ENCODE results near the gene CD2. TPM values are rescaled to one million over a fixed set of nuclear protein-coding genes. Genes with fewer than 3 reads are reported as not detected.

CD2 gene, protein sequence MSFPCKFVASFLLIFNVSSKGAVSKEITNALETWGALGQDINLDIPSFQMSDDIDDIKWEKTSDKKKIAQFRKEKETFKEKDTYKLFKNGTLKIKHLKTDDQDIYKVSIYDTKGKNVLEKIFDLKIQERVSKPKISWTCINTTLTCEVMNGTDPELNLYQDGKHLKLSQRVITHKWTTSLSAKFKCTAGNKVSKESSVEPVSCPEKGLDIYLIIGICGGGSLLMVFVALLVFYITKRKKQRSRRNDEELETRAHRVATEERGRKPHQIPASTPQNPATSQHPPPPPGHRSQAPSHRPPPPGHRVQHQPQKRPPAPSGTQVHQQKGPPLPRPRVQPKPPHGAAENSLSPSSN
- total RNA-seq (10 to 100 TPM in 1 of 5 donors, 1 to 10 TPM in 3, not detected in 1; 2.9 to 14.3 (median 4.8) TPM), polyA plus RNA-seq (1 to 10 TPM; 1.7 to 9.8 (median 3.3) TPM)
- long read RNA-seq, donor 1 = 0 reads
- long read RNA-seq, donor 2 = 0 reads
- long read RNA-seq, donor 3, partial matches to known transcripts = 0 of 1 reads
- long read RNA-seq, donor 3, other reads (novel, unspliced or antisense) = 0 of 1 reads
- long read RNA-seq, donor 4 = 0 reads
- long read RNA-seq, donor 5 = 0 reads
- long read RNA-seq, donor 6 = 0 reads
- long read RNA-seq, donor 7, partial matches to known transcripts = 0 of 2 reads
- long read RNA-seq, donor 7, other reads (novel, unspliced or antisense) = 0 of 2 reads
- long read RNA-seq, donor 8 = 0 reads
- long read RNA-seq, donor 9 = 0 reads
- long read RNA-seq, donor 10 = 0 reads

DNA sequence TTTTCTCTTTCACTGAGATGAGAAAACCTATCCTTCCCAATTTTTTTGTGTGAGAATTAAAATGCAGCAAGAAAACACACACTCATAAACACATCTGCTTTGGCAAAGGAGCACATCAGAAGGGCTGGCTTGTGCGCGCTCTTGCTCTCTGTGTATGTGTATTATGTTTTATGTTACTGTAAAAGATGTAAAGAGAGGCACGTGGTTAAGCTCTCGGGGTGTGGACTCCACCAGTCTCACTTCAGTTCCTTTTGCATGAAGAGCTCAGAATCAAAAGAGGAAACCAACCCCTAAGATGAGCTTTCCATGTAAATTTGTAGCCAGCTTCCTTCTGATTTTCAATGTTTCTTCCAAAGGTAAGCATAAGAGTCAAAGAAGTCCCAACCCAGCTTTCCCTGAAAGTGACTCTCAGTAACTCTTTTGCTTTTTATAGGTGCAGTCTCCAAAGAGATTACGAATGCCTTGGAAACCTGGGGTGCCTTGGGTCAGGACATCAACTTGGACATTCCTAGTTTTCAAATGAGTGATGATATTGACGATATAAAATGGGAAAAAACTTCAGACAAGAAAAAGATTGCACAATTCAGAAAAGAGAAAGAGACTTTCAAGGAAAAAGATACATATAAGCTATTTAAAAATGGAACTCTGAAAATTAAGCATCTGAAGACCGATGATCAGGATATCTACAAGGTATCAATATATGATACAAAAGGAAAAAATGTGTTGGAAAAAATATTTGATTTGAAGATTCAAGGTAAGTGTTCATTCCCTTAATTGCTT is at the start of gene CD2:
CD2 (plus strand) TSS at position 233 of the 780 bp plus-strand sequence; CDS start at position 296, 63 bp downstream.
- intact Hi-C loops (cut with DNase I; ENCODE audit: low total_unique reads) = no loop called here
- TF ChIP-seq POLR2AphosphoS5 (IDR thresholded peaks at IDR 0.05) = peak in 2 of 3 donors; percentile 30 to 39
- no peak for TF ChIP-seq EP300 (IDR thresholded peaks at IDR 0.05)
- DNase-seq = peak; percentile 31 to 39
- Histone ChIP-seq H3K27ac (peak within 1 kb of the TSS; percentile 10 to 46 (median 25)), H3K9me3 (peaks cover 0 to 6% (median under 1%) of the 10 kb centered on the region in 4 donors), H3K27me3 (no peaks in the 10 kb centered on the region), H3K36me3 (no peaks in the 10 kb centered on the region), H3K4me1 (no peaks in the 10 kb centered on the region), H3K4me3 (peak within 1 kb of the TSS; percentile 3 to 30 (median 11))
- WGBS, 5 donors = 74 to 82% (median 78%) methylated on average over 7 of the region's 7 CpGs

DNA sequence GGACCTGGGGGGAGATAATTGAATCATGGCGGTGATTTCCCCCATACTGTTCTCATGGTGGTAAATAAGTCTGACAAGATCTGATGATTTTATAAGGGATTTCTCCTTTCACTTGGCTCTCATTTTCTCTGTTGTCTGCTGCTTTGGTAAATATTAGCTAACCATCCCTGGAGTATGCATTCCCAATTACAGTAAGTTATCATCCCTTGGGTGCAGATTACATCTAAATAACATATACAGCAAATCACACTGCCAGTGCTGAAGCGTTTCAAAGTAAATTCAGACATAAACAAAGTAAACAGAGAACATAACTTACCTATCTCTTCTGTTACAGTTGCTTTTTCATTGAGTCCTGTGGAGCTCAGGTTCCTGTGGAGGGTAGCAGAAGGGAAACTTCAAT is 48.1 kb upstream of the CD2 start:
- intact Hi-C loops (cut with DNase I; ENCODE audit: low total_unique reads) = no loop called here
- no peaks in the 10 kb centered on the region for H3K9me3 ChIP-seq
- TF ChIP-seq, protein P1, sequence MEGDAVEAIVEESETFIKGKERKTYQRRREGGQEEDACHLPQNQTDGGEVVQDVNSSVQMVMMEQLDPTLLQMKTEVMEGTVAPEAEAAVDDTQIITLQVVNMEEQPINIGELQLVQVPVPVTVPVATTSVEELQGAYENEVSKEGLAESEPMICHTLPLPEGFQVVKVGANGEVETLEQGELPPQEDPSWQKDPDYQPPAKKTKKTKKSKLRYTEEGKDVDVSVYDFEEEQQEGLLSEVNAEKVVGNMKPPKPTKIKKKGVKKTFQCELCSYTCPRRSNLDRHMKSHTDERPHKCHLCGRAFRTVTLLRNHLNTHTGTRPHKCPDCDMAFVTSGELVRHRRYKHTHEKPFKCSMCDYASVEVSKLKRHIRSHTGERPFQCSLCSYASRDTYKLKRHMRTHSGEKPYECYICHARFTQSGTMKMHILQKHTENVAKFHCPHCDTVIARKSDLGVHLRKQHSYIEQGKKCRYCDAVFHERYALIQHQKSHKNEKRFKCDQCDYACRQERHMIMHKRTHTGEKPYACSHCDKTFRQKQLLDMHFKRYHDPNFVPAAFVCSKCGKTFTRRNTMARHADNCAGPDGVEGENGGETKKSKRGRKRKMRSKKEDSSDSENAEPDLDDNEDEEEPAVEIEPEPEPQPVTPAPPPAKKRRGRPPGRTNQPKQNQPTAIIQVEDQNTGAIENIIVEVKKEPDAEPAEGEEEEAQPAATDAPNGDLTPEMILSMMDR (IDR thresholded peaks at IDR 0.05) = no peak
- TF ChIP-seq POLR2A (IDR thresholded peaks at IDR 0.05) (no peak), EP300 (IDR thresholded peaks at IDR 0.05) (no peak), POLR2AphosphoS5 (IDR thresholded peaks at IDR 0.05) (no peak)
- no peaks in the 10 kb centered on the region for H3K27me3 ChIP-seq
- no peak overlapping the region for H3K4me3 ChIP-seq
- DNase-seq = no peak
- no peak overlapping the region for H3K27ac ChIP-seq
- H3K4me1 ChIP-seq = peaks cover 3 to 11% (median 8%) of the 10 kb centered on the region in 4 donors
- WGBS, 5 donors = 57 to 72% (median 60%) methylated on average over 2 of the region's 2 CpGs
- H3K36me3 ChIP-seq = no peaks in the 10 kb centered on the region

DNA sequence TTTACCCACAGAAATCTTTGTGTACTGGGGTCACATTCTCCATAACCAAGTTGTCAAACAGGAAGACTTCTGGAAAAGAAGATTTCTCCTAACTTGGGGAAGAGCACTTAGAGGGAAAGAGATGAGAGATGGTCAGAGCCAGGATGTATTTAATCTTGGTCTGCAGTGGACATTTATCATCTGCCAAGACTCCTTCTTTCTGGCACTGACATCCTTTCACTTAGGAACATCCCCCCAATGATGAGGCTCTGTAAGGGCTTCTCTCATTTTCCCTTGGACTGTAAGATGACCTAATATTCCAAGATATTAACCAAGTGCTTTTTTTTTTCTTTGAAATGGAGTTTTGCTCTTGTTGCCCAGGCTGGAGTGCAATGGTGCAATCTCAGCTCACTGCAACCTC is 47.4 kb upstream of the CD2 start:
- H3K9me3 ChIP-seq = no peaks in the 10 kb centered on the region
- peaks cover 3 to 13% (median 11%) of the 10 kb centered on the region in 4 donors for H3K4me1 ChIP-seq
- TF ChIP-seq EP300 (IDR thresholded peaks at IDR 0.05) (no peak), POLR2AphosphoS5 (IDR thresholded peaks at IDR 0.05) (no peak), POLR2A (IDR thresholded peaks at IDR 0.05) (no peak)
- TF ChIP-seq, protein P1 (IDR thresholded peaks at IDR 0.05) = no peak
- intact Hi-C loops (cut with DNase I; ENCODE audit: low total_unique reads) = no loop called here
- no peak for DNase-seq
- H3K27ac ChIP-seq = no peak overlapping the region
- H3K36me3 ChIP-seq = no peaks in the 10 kb centered on the region
- no peak overlapping the region for H3K4me3 ChIP-seq
- H3K27me3 ChIP-seq = no peaks in the 10 kb centered on the region

DNA sequence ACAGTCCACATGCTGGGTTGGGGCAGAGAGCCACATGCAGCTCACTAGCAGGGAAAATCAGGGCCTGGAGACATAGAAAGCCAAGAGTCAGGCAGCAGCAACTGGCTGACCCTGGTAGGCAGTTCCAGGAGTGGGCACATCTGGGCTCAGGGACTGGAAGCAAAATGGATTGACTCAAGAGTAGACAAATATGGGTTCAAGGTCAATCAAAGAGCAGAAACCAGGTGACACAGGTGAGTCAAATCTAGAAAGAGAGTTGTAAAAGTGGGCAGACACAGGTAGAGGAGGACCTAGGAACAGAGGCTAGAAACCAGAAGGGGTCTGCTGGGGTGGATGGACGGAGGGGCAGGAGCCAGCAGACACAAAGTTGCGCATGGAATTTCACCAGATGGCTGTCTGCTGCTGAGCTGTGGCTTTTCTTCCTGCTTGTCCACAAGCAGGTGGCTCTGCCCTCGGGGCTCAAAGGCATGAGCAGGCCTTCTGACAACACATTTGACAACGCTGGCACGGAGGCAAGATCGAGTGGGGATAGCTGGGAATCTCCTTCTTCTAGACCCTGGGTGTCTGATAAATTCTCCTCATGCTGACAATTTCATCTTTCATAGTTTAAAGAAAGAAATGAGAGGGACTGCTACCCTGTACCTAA is 45.9 kb upstream of the CD2 start:
- no peaks in the 10 kb centered on the region for H3K9me3 ChIP-seq
- 78 to 90% (median 84%) methylated on average over 6 of the region's 6 CpGs for WGBS, 5 donors

More for the DNA sequence above, 45.9 kb upstream of the CD2 start:
- intact Hi-C loops (cut with DNase I; ENCODE audit: low total_unique reads) = no loop called here
- Histone ChIP-seq H3K4me3 (no peak overlapping the region), H3K27ac (no peak overlapping the region), H3K27me3 (no peaks in the 10 kb centered on the region), H3K4me1 (peaks cover 3 to 13% (median 11%) of the 10 kb centered on the region in 4 donors), H3K36me3 (no peaks in the 10 kb centered on the region)
- TF ChIP-seq EP300 (IDR thresholded peaks at IDR 0.05) (no peak), POLR2AphosphoS5 (IDR thresholded peaks at IDR 0.05) (no peak)
- DNase-seq = no peak

All from stomach (tissue), 19 donors.